Measurements from ENCODE around the gene SLC39A5. TPM values are rescaled to one million over a fixed set of nuclear protein-coding genes. Genes with fewer than 3 reads are reported as not detected.
"Not testable (repeated sequence)": the region's sequence is repeated elsewhere in the genome, so short reads cannot be mapped to it uniquely, and the experiment has no call there.

SLC39A5 gene
- total and polyA plus RNA-seq, 2 donors (not counting 1 experiment from before 2014, with no cell fraction given) = 0.69 to 0.97 TPM

GRCh38 chr12:56271031-56271430 is 41.2 kb downstream of the SLC39A5 start:
- Histone ChIP-seq H3K9ac (ENCODE audit: low read length) (no peak overlapping the region), H3K4me1 (ENCODE audit: control insufficient read depth in 2 of 2, insufficient read depth in 2 of 2, low read length in 2 of 2) (peaks cover 10 to 15% of the 10 kb centered on the region in 2 donors), H3K79me2 (ENCODE audit: control insufficient read depth, insufficient read depth, low read length) (no peaks in the 10 kb centered on the region), H3K36me3 (replicated peaks in 1 of 2; ENCODE audit: control extremely low read depth in 1 of 2, control insufficient read depth in 1 of 2, extremely low read depth in 1 of 2, insufficient read depth in 2 of 2, low read length in 1 of 2) (peaks cover 16 to 53% of the 10 kb centered on the region in 2 experiments), H4K20me1 (ENCODE audit: control insufficient read depth, insufficient read depth, low read length, poor library complexity, severe bottlenecking) (no peaks in the 10 kb centered on the region), H3K9me3 (ENCODE audit: control extremely low read depth in 1 of 3, control insufficient read depth in 2 of 3, insufficient read depth in 1 of 3, low read length in 2 of 3) (no peaks in the 10 kb centered on the region), H3K27ac (ENCODE audit: low read length in 2 of 2) (no peak overlapping the region), H3K4me3 (ENCODE audit: control extremely low read depth in 1 of 5, extremely low read depth in 1 of 5, insufficient read depth in 1 of 5, low read depth in 2 of 5, low read length in 4 of 5) (no peak overlapping the region), H2AFZ (ENCODE audit: insufficient read depth, low read depth, low read length, poor library complexity, severe bottlenecking) (no peak overlapping the region), H3K27me3 (replicated peaks in 1 of 4; ENCODE audit: control extremely low read depth in 1 of 4, control insufficient read depth in 3 of 4, insufficient read depth in 4 of 4, low read length in 3 of 4) (no peaks in the 10 kb centered on the region), H3K4me2 (replicated peaks; ENCODE audit: low read depth, low read length, poor library complexity, severe bottlenecking) (no peak overlapping the region)
- H3K27me3 Mint-ChIP-seq = no peaks in the 10 kb centered on the region
- ATAC-seq (ENCODE audit: low read depth) = no peak
- intact Hi-C loops (cut with micrococcal nuclease) = no loop called here
- H3K4me3 Mint-ChIP-seq = no peak overlapping the region
- H3K27ac Mint-ChIP-seq = peak overlapping the region; percentile 17
- DNase-seq = no peak
- POLR2A ChIA-PET = interaction anchor here (0.6 to 0.9 kb wide), 2 partner anchors 62 to 82 kb away, joined by 3 to 4 read pairs; partner anchors contain the start of gene SMARCC2
- TF ChIP-seq CTCF (IDR thresholded peaks at IDR 0.05) (no peak), EZH2 (IDR thresholded peaks at IDR 0.05; ENCODE audit: borderline replicate concordance, insufficient read depth, low read depth, low read length, poor library complexity, severe bottlenecking) (no peak)
- WGBS (ENCODE audit: insufficient coverage) = 17% methylated on average over 1 of the region's 1 CpG
- H3K9me3 Mint-ChIP-seq (ENCODE audit: insufficient read depth) = no peaks in the 10 kb centered on the region
- CTCF ChIA-PET = interaction anchor here (0.6 to 1.0 kb wide), 3 partner anchors 79 to 532 kb away, joined by 3 read pairs; no protein-coding TSS in a partner anchor
- H3K4me1 Mint-ChIP-seq = peaks cover 18% of the 10 kb centered on the region

GRCh38 chr12:56272468-56272867 is 42.6 kb downstream of the SLC39A5 start:
- CTCF ChIA-PET = interaction anchor here (0.6 kb wide), 1 partner anchor 59 kb away, joined by 3 read pairs; no protein-coding TSS in a partner anchor
- H3K79me2 ChIP-seq (ENCODE audit: control insufficient read depth, insufficient read depth, low read length); H3K4me3 Mint-ChIP-seq; H3K9ac ChIP-seq (ENCODE audit: low read length); H3K9me3 ChIP-seq (ENCODE audit: control extremely low read depth in 1 of 3, control insufficient read depth in 2 of 3, insufficient read depth in 1 of 3, low read length in 2 of 3); DNase-seq; H3K27ac Mint-ChIP-seq; intact Hi-C loops (cut with micrococcal nuclease); H3K27me3 Mint-ChIP-seq; H3K9me3 Mint-ChIP-seq (ENCODE audit: insufficient read depth); ATAC-seq (ENCODE audit: low read depth); H3K4me2 ChIP-seq (replicated peaks; ENCODE audit: low read depth, low read length, poor library complexity, severe bottlenecking); H3K27ac ChIP-seq (ENCODE audit: low read length in 2 of 2); H3K4me1 Mint-ChIP-seq; H3K27me3 ChIP-seq (replicated peaks in 1 of 4; ENCODE audit: control extremely low read depth in 1 of 4, control insufficient read depth in 3 of 4, insufficient read depth in 4 of 4, low read length in 3 of 4); H4K20me1 ChIP-seq (ENCODE audit: control insufficient read depth, insufficient read depth, low read length, poor library complexity, severe bottlenecking); POLR2A ChIA-PET; H3K4me3 ChIP-seq (ENCODE audit: control extremely low read depth in 1 of 5, extremely low read depth in 1 of 5, insufficient read depth in 1 of 5, low read depth in 2 of 5, low read length in 4 of 5); H2AFZ ChIP-seq (ENCODE audit: insufficient read depth, low read depth, low read length, poor library complexity, severe bottlenecking); H3K4me1 ChIP-seq (ENCODE audit: control insufficient read depth in 2 of 2, insufficient read depth in 2 of 2, low read length in 2 of 2): not testable (repeated sequence)
- peaks cover 19 to 59% of the 10 kb centered on the region in 2 experiments for H3K36me3 ChIP-seq (replicated peaks in 1 of 2; ENCODE audit: control extremely low read depth in 1 of 2, control insufficient read depth in 1 of 2, extremely low read depth in 1 of 2, insufficient read depth in 2 of 2, low read length in 1 of 2)
- no CpG with 5 or more reads among the region's 2 CpGs for WGBS (ENCODE audit: insufficient coverage)
